IMR-90 (cell line): ENCODE results near the gene EMX1. TPM values are rescaled to one million over a fixed set of nuclear protein-coding genes. Genes with fewer than 3 reads are reported as not detected.

Experiments used
- ATAC-seq: fragments of 200-7000 bp; cut with Tn5 transposase; 2 replicates; pipeline ENCODE4 v1.9.1; 2020; ENCODE audit warnings: low read depth, mild to moderate bottlenecking, moderate library complexity
- BruUV-seq: library from RNA; stranded (reverse); fragments of 400-500 nt; replicated peaks from 2 replicates; lab custom pipeline; 2021; lab: Mats Ljungman, UMichigan
- CTCF ChIA-PET: fragments of 300-600 bp; formaldehyde crosslinking; extraction: SDS; loops from one replicate; lab custom pipeline; 2021; ENCODE audit warnings: antibody characterized with exemption; lab: Yijun Ruan, JAX
- POLR2A ChIA-PET: fragments of 300-600 bp; sonication (Branson Sonifier 250); formaldehyde crosslinking; loops from one replicate; lab custom pipeline; 2022; ENCODE audit warnings: antibody characterized with exemption; ENCODE audit not compliant: unreplicated experiment; lab: Charles Lee
- DNase-seq: peaks from one replicate; pipeline ENCODE4 v3.0.0; 2013
- H2AFZ ChIP-seq: replicated peaks from 2 replicates; pipeline ENCODE3; 2013; ENCODE audit warnings: low read length, mild to moderate bottlenecking; ENCODE audit not compliant: poor library complexity
- H2AK5ac ChIP-seq: 2 replicates; pipeline ENCODE4 v1.6.1; 2013; ENCODE audit warnings: low read depth, low read length, inconsistent platforms
- H2AK9ac ChIP-seq: replicated peaks from 2 replicates; pipeline ENCODE3; 2013; ENCODE audit warnings: mild to moderate bottlenecking, low read depth, low read length, moderate library complexity; ENCODE audit not compliant: poor library complexity
- H2BK120ac ChIP-seq: 2 replicates; pipeline ENCODE4 v1.6.1; 2013; ENCODE audit warnings: low read depth, low read length, inconsistent platforms
- H2BK15ac ChIP-seq: 3 replicates; pipeline ENCODE4 v1.6.1; 2013; ENCODE audit warnings: low read depth, low read length, inconsistent platforms
- H2BK20ac ChIP-seq: 2 replicates; pipeline ENCODE4 v1.6.1; 2013; ENCODE audit warnings: low read depth, mild to moderate bottlenecking, inconsistent platforms, low read length, moderate library complexity
- H2BK5ac ChIP-seq: 2 replicates; pipeline ENCODE4 v1.6.1; 2013; ENCODE audit warnings: mild to moderate bottlenecking, low read depth, low read length, inconsistent platforms; ENCODE audit not compliant: poor library complexity, severe bottlenecking
- H3K14ac ChIP-seq: replicated peaks from 2 replicates; pipeline ENCODE4 v1.6.1; 2013; ENCODE audit warnings: low read depth, low read length, inconsistent platforms
- H3K18ac ChIP-seq: 2 replicates; pipeline ENCODE4 v1.6.1; 2013; ENCODE audit warnings: low read depth, low read length, control low read depth
- H3K23ac ChIP-seq: 2 replicates; pipeline ENCODE4 v1.6.1; 2013; ENCODE audit warnings: low read depth, low read length, inconsistent platforms
- H3K27ac ChIP-seq: 2 replicates; pipeline ENCODE4 v1.5.1; 2013; ENCODE audit warnings: mild to moderate bottlenecking, control low read depth, low read length; ENCODE audit not compliant: insufficient read depth
- H3K27me3 ChIP-seq: 2 replicates; pipeline ENCODE4 v1.6.1; 2013; ENCODE audit warnings: low read length; ENCODE audit not compliant: control insufficient read depth, insufficient read depth
- H3K36me3 ChIP-seq: 2 replicates; pipeline ENCODE4 v1.6.1; 2013; ENCODE audit warnings: low read length, mixed read lengths; ENCODE audit not compliant: control insufficient read depth, insufficient read depth
- H3K4ac ChIP-seq: 2 replicates; pipeline ENCODE4 v1.6.1; 2013; ENCODE audit warnings: low read depth, low read length, inconsistent platforms
- H3K4me1 ChIP-seq: 2 replicates; pipeline ENCODE4 v1.6.1; 2013; ENCODE audit warnings: low read length, mixed read lengths; ENCODE audit not compliant: control insufficient read depth, insufficient read depth
- H3K4me2 ChIP-seq: 2 replicates; pipeline ENCODE4 v1.6.1; 2013; ENCODE audit warnings: low read depth, mild to moderate bottlenecking, control low read depth, low read length, moderate library complexity
- H3K4me3 ChIP-seq: 2 replicates; pipeline ENCODE4 v1.5.1; 2013; ENCODE audit warnings: low read depth, mild to moderate bottlenecking, control low read depth, low read length, moderate library complexity; ENCODE audit not compliant: insufficient read depth
- H3K56ac ChIP-seq: 2 replicates; pipeline ENCODE4 v1.6.1; 2013; ENCODE audit warnings: low read length, inconsistent platforms; ENCODE audit not compliant: insufficient read depth; ENCODE audit errors: extremely low read depth
- H3K79me1 ChIP-seq, 2 experiments: 2 replicates each; pipeline ENCODE4 v1.6.1; 2013; ENCODE audit warnings: low read length in 2 of 2, inconsistent platforms in 1 of 2, low read depth in 1 of 2
- H3K9ac ChIP-seq: 2 replicates; pipeline ENCODE4 v1.6.1; 2013; ENCODE audit warnings: low read depth, low read length, control low read depth
- H3K9me1 ChIP-seq: 2 replicates; pipeline ENCODE4 v1.6.1; 2013; ENCODE audit warnings: low read length, inconsistent platforms; ENCODE audit not compliant: insufficient read depth
- H3K9me3 ChIP-seq: 2 replicates; pipeline ENCODE4 v1.6.1; 2013; ENCODE audit warnings: low read length; ENCODE audit not compliant: control insufficient read depth, insufficient read depth
- H4K20me1 ChIP-seq: 2 replicates; pipeline ENCODE4 v1.6.1; 2013; ENCODE audit warnings: low read length, inconsistent platforms; ENCODE audit not compliant: insufficient read depth
- H4K5ac ChIP-seq: 2 replicates; pipeline ENCODE4 v1.6.1; 2013; ENCODE audit warnings: mild to moderate bottlenecking, low read depth, low read length, control low read depth
- H4K8ac ChIP-seq, 2 experiments: 2 replicates each; pipeline ENCODE4 v1.6.1; 2013; ENCODE audit warnings: low read depth in 2 of 2, low read length in 2 of 2, control low read depth in 1 of 2, inconsistent platforms in 1 of 2
- H4K91ac ChIP-seq: 2 replicates; pipeline ENCODE4 v1.6.1; 2013; ENCODE audit warnings: low read depth, low read length, inconsistent platforms; ENCODE audit not compliant: insufficient read depth
- CTCF ChIP-seq: conservative IDR thresholded peaks from 2 replicates; pipeline ENCODE4 v1.5.1; 2012; ENCODE audit warnings: mild to moderate bottlenecking, low read depth, low read length, improper control_type of control experiment
- MAFK ChIP-seq: IDR thresholded peaks from 2 replicates; pipeline ENCODE4 v1.6.1; 2012; ENCODE audit warnings: low read depth, low read length, improper control_type of control experiment
- MAZ ChIP-seq: IDR thresholded peaks from 2 replicates; pipeline ENCODE4 v1.6.1; 2012; ENCODE audit warnings: low read depth, mild to moderate bottlenecking, low read length, improper control_type of control experiment, moderate library complexity, borderline replicate concordance
- MXI1 ChIP-seq: IDR thresholded peaks from 2 replicates; pipeline ENCODE4 v1.6.1; 2012; ENCODE audit warnings: low read depth, mild to moderate bottlenecking, low read length, moderate library complexity, borderline replicate concordance
- RFX5 ChIP-seq: IDR thresholded peaks from 2 replicates; pipeline ENCODE4 v1.8.0; 2012; ENCODE audit warnings: low read depth, mild to moderate bottlenecking, low read length, moderate library complexity
- WGBS, 2 experiments: methylation state at CpG; one replicate each; pipeline versions ENCODE4 v1.1.5 to v1.1.7; 2013; ENCODE audit warnings: missing lambda C conversion rate in 2 of 2; ENCODE audit not compliant: insufficient read length in 1 of 2; ENCODE audit errors: extremely low coverage in 2 of 2; 5-methylcytosine and 5-hydroxymethylcytosine counted together
- dilution Hi-C: fragments of 300-500 bp; cut with HindIII; formaldehyde crosslinking; loops from one replicate; pipeline ENCODE4 v1.14.3; 2018; ENCODE audit warnings: low sequenced_read_pairs; ENCODE audit not compliant: unreplicated experiment
- in situ Hi-C: fragments of 300-500 bp; cut with MboI; formaldehyde crosslinking; loops from 3 replicates; pipeline ENCODE4 v1.14.3; 2019; ENCODE audit warnings: low sequenced_read_pairs, inconsistent platforms, mixed read lengths
- intact Hi-C: fragments of 100-400 bp; cut with micrococcal nuclease; formaldehyde crosslinking; loops from 2 replicates; pipeline ENCODE4 v1.10.0; 2022
- polyA plus RNA-seq, 3 experiments: library from polyadenylated mRNA; depleted of rRNA; stranded (reverse); fragments of >200 nt; gene quantifications; 2 replicates each; pipeline ENCODE4 v1.2.3, GENCODE V29; 2012; ENCODE audit warnings: low replicate concordance in 1 of 3
- total RNA-seq: library from RNA; depleted of rRNA; stranded (reverse); fragments of >200 nt; gene quantifications from 2 replicates; pipeline ENCODE4 v1.2.3, GENCODE V29; 2012

EMX1 gene
- total and polyA plus RNA-seq, 2 of the 4 experiments (the other 2 are of a cell fraction), result not detected

- no peaks in the 10 kb centered on the region for H3K27me3 ChIP-seq
- ATAC-seq, result no peak
- POLR2A ChIA-PET, result no interaction called here
- H2BK20ac ChIP-seq, result no peak overlapping the region
- no peak overlapping the region for H3K27ac ChIP-seq
- H3K14ac ChIP-seq, result no peak overlapping the region
- no peak overlapping the region for H3K4ac ChIP-seq
- no peak overlapping the region for H2AK9ac ChIP-seq
- no peak overlapping the region for H3K4me3 ChIP-seq
- H4K20me1 ChIP-seq, result no peaks in the 10 kb centered on the region
- intact Hi-C loops, result no loop called here
- no peak overlapping the region for H4K91ac ChIP-seq
- no TSS peak for BruUV-seq
- dilution Hi-C loops, result no loop called here
- no peak overlapping the region for H2BK5ac ChIP-seq
- 80% methylated on average over 1 of the region's 3 CpGs; no CpG with 5 or more reads in 1 of the 2 experiments for WGBS, 2 experiments
- H3K18ac ChIP-seq, result no peak overlapping the region
- in situ Hi-C loops, result no loop called here
- H3K9me3 ChIP-seq, result no peaks in the 10 kb centered on the region
- no peak overlapping the region for H2AFZ ChIP-seq
- H3K4me1 ChIP-seq, result no peaks in the 10 kb centered on the region
- DNase-seq, result no peak
- no peak overlapping the region for H3K56ac ChIP-seq
- no peak overlapping the region for H4K8ac ChIP-seq
- CTCF ChIA-PET, result no interaction called here
- no peak overlapping the region for H2AK5ac ChIP-seq
- no peak overlapping the region for H3K23ac ChIP-seq
- no peaks in the 10 kb centered on the region for H3K79me1 ChIP-seq
- H4K5ac ChIP-seq, result no peak overlapping the region
- H3K9ac ChIP-seq, result no peak overlapping the region
- TF ChIP-seq MXI1, result no peak
- TF ChIP-seq CTCF, result no peak
- no peak for TF ChIP-seq MAFK
- TF ChIP-seq RFX5, result no peak
- TF ChIP-seq MAZ, result no peak
- no peak overlapping the region for H2BK120ac ChIP-seq
- no peak overlapping the region for H2BK15ac ChIP-seq
- H3K9me1 ChIP-seq, result peaks cover 3% of the 10 kb centered on the region; the same call in 1 of the 2 replicates
- H3K4me2 ChIP-seq, result no peak overlapping the region
- H3K36me3 ChIP-seq, result no peaks in the 10 kb centered on the region; the same call in 1 of the 2 replicates
Measured at GRCh38 chr2:72956936-72957335, 39.6 kb downstream of the EMX1 start.
